GM12892 (cell line): ENCODE data around the gene C10orf71.

ENCODE experiments used
- POLR2A ChIP-seq: IDR thresholded peaks from 2 replicates; pipeline ENCODE4 v1.6.1; 2011; ENCODE audit warnings: low read depth, low read length, control low read depth
- POLR2AphosphoS5 ChIP-seq: IDR thresholded peaks from 2 replicates; pipeline ENCODE4 v1.6.1; 2011; ENCODE audit warnings: low read depth, low read length, control low read depth
- TAF1 ChIP-seq: IDR thresholded peaks from 2 replicates; pipeline ENCODE4 v1.6.1; 2011; ENCODE audit warnings: low read depth, mild to moderate bottlenecking, control low read depth, low read length, borderline replicate concordance

DNA sequence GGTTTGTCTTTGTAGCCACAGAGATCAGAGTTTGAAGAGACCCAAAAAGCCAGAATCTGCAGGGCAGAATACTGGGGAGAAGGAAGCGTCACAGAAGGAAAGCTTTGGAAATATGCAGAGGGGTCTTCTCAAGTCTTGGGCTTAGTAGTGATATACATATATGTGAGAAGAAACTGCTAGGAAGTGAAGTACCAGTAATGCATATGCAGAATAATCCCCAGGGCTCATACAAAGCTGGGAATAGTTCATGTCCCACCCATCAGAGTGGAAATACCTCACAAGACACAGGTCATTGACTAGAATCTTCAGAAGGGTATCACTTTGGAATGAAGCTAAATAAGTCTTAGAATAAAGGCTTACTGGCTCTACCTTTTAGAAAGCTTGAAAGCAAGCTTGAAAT is 39.6 kb downstream of the C10orf71 start:
- TF ChIP-seq POLR2A (no peak), TAF1 (no peak), POLR2AphosphoS5 (no peak)
